Measurements from ENCODE around the gene RNF183.
A peak's percentile ranks its signal among the peaks of the same experiment; 100 is the strongest.

Gene RNF183

GRCh38 chr9:113340011-113340699 is 37.0 kb upstream of the RNF183 start, which contains the start of gene WDR31 (continued):
- TF ChIP-seq, protein P1, sequence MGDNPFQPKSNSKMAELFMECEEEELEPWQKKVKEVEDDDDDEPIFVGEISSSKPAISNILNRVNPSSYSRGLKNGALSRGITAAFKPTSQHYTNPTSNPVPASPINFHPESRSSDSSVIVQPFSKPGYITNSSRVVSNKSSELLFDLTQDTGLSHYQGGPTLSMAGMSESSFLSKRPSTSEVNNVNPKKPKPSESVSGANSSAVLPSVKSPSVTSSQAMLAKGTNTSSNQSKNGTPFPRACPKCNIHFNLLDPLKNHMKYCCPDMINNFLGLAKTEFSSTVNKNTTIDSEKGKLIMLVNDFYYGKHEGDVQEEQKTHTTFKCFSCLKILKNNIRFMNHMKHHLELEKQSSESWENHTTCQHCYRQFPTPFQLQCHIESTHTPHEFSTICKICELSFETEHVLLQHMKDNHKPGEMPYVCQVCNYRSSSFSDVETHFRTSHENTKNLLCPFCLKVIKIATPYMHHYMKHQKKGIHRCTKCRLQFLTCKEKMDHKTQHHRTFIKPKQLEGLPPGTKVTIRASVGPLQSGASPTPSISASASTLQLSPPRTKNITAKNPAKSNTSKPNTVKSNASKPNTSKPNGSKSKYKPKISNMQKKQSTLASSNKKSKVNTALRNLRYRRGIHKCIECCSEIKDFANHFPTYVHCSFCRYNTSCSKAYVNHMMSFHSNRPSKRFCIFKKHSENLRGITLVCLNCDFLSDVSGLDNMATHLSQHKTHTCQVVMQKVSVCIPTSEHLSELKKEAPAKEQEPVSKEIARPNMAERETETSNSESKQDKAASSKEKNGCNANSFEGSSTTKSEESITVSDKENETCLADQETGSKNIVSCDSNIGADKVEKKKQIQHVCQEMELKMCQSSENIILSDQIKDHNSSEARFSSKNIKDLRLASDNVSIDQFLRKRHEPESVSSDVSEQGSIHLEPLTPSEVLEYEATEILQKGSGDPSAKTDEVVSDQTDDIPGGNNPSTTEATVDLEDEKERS (tag by site-specific recombination; IDR thresholded peaks at IDR 0.05), result no peak
- no peak for TF ChIP-seq BCL11B (tag by site-specific recombination; IDR thresholded peaks at IDR 0.05; ENCODE audit: low read depth)
- no peak for TF ChIP-seq ZNF768 (tag by site-specific recombination; IDR thresholded peaks at IDR 0.05)
- TF ChIP-seq, protein P2, sequence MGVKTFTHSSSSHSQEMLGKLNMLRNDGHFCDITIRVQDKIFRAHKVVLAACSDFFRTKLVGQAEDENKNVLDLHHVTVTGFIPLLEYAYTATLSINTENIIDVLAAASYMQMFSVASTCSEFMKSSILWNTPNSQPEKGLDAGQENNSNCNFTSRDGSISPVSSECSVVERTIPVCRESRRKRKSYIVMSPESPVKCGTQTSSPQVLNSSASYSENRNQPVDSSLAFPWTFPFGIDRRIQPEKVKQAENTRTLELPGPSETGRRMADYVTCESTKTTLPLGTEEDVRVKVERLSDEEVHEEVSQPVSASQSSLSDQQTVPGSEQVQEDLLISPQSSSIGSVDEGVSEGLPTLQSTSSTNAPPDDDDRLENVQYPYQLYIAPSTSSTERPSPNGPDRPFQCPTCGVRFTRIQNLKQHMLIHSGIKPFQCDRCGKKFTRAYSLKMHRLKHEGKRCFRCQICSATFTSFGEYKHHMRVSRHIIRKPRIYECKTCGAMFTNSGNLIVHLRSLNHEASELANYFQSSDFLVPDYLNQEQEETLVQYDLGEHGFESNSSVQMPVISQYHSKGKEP (tag by site-specific recombination; IDR thresholded peaks at IDR 0.05), result no peak
- TF ChIP-seq ZSCAN5A (tag by site-specific recombination; IDR thresholded peaks at IDR 0.05), result peak; percentile 83; the same call in 1 of the 2 replicates
- 0 out of 2 replicates have a peak, but pooled peaks have one; percentile 20 for TF ChIP-seq ZBTB1 (tag by site-specific recombination; IDR thresholded peaks at IDR 0.05)
- TF ChIP-seq ELK4 (IDR thresholded peaks at IDR 0.05; ENCODE audit: borderline replicate concordance, low read depth, low read length), result no peak
- no peak for TF ChIP-seq ZNF248 (tag by site-specific recombination; IDR thresholded peaks at IDR 0.05)
- TF ChIP-seq ZNF223 (tag by site-specific recombination; IDR thresholded peaks at IDR 0.05), result no peak
- peak; percentile 94 for TF ChIP-seq KLF16 (tag by site-specific recombination; IDR thresholded peaks at IDR 0.05)
- TF ChIP-seq ZBTB11 (tag by site-specific recombination; conservative IDR thresholded peaks at IDR 0.05; ENCODE audit: low read depth), result peak; percentile 99
- TF ChIP-seq OVOL3 (tag by site-specific recombination; IDR thresholded peaks at IDR 0.05), result no peak
- peak; percentile 79 for TF ChIP-seq KLF1 (tag by site-specific recombination; IDR thresholded peaks at IDR 0.05)
- TF ChIP-seq ZNF140 (tag by site-specific recombination; IDR thresholded peaks at IDR 0.05), result no peak
- TF ChIP-seq ZNF529 (tag by site-specific recombination; IDR thresholded peaks at IDR 0.05; ENCODE audit: insufficient replicate concordance), result no peak
- TF ChIP-seq ZNF221 (tag by site-specific recombination; IDR thresholded peaks at IDR 0.05; ENCODE audit: borderline replicate concordance), result no peak
- no peak for TF ChIP-seq ZNF555 (tag by site-specific recombination; conservative IDR thresholded peaks at IDR 0.05)
- TF ChIP-seq ZNF473 (tag by site-specific recombination; IDR thresholded peaks at IDR 0.05), result no peak
- TF ChIP-seq ZEB2 (tag by site-specific recombination; IDR thresholded peaks at IDR 0.05), result peak; percentile 80
- TF ChIP-seq ZNF707 (tag by site-specific recombination; IDR thresholded peaks at IDR 0.05), result no peak
- TF ChIP-seq ZNF354C (tag by site-specific recombination; IDR thresholded peaks at IDR 0.05; ENCODE audit: borderline replicate concordance, low read depth), result no peak
- TF ChIP-seq ZBTB20 (tag by site-specific recombination; IDR thresholded peaks at IDR 0.05), result peak; percentile 75
- TF ChIP-seq ZNF169 (tag by site-specific recombination; IDR thresholded peaks at IDR 0.05), result no peak
- no peak for TF ChIP-seq ZNF239 (tag by site-specific recombination; IDR thresholded peaks at IDR 0.05)
- TF ChIP-seq KLF9 (tag by site-specific recombination; IDR thresholded peaks at IDR 0.05; ENCODE audit: low read depth), result peak; percentile 67
- no peak for TF ChIP-seq ZNF302 (tag by site-specific recombination; IDR thresholded peaks at IDR 0.05; ENCODE audit: low read depth)
- TF ChIP-seq ZNF148 (tag by site-specific recombination; IDR thresholded peaks at IDR 0.05; ENCODE audit: borderline replicate concordance), result no peak

Measured in HEK293 (cell line).